Measurements from ENCODE around the gene GLCE.
"Not testable (repeated sequence)": the region's sequence is repeated elsewhere in the genome, so short reads cannot be mapped to it uniquely, and the experiment has no call there.

The GLCE gene

GRCh38 chr15:69158843-69159240 is 1.6 kb upstream of the GLCE start:
- no peak for DNase-seq (ENCODE audit: low read depth in 2 of 2, low spot score in 1 of 2)

GRCh38 chr15:69159805-69160140 is 662 bp upstream of the GLCE start:
- no peak for DNase-seq (ENCODE audit: low read depth in 2 of 2, low spot score in 1 of 2)

GRCh38 chr15:69161079-69161877 is 843 bp downstream of the GLCE start:
- peak in 1 of 2 donors; percentile 9 for DNase-seq (ENCODE audit: low read depth in 2 of 2, low spot score in 1 of 2)

GRCh38 chr15:69161878-69162213 is 1.4 kb downstream of the GLCE start:
- DNase-seq (ENCODE audit: low read depth in 2 of 2, low spot score in 1 of 2) = no peak

DNA sequence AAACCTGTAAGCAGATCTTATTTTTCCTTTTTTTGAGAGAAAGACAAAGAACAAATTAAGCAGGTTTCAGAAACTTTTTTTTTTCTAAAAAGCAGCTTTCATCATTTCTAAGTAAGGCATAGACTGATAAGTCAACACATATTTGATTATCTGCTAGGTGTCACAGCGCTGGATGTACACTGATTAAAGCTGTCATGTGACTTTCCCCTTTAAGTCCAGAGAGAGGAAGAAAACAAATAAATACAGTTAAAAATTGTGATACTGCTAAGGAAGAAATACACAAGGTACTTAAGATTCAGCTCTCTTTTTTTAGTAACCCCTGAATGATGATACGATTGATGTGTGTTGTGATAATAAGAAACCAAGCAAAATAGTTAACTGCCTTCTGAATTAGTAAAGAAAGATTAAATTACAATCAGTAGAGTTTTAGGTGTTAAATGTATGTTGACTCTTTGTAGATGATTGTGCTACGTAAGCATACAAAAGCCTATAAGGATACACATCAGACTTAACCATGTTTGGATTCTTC is 2.8 kb downstream of the GLCE start:
- DNase-seq (ENCODE audit: low read depth in 2 of 2, low spot score in 1 of 2) = no peak

GRCh38 chr15:69164807-69165636 is 4.6 kb downstream of the GLCE start:
- no peak for DNase-seq (ENCODE audit: low read depth in 2 of 2, low spot score in 1 of 2)

- DNase-seq (ENCODE audit: low read depth in 2 of 2, low spot score in 1 of 2) = no peak
These were observed 5.2 kb downstream of the GLCE start for GRCh38 chr15:69165637-69166025.

GRCh38 chr15:69167218-69167846 is 6.9 kb downstream of the GLCE start:
- DNase-seq (ENCODE audit: low read depth in 2 of 2, low spot score in 1 of 2) = no peak

DNA sequence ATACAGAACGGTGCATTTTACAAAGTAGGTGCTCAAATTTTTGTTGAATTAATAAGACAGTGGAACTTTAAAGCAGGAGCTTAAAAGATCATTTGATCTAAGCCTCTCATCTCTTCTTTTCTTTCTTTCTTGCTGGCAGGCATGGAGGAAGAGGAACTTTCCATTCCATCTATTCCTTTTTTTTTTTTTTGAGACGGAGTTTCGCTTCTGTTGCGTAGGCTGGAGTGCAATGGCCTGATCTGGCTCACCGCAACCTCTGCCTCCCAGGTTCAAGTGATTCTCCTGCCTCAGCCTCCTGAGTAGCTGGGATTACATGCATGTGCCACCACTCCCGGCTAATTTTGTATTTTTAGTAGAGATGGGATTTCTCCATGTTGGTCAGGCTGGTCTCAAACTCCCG is 7.9 kb downstream of the GLCE start:
- DNase-seq (ENCODE audit: low read depth in 2 of 2, low spot score in 1 of 2) = not testable (repeated sequence)

GRCh38 chr15:69169540-69169939 is 9.1 kb downstream of the GLCE start:
- not testable (repeated sequence) for DNase-seq (ENCODE audit: low read depth in 2 of 2, low spot score in 1 of 2)

GRCh38 chr15:69170597-69170996 is 10.2 kb downstream of the GLCE start:
- DNase-seq (ENCODE audit: low read depth in 2 of 2, low spot score in 1 of 2) = no peak

DNA sequence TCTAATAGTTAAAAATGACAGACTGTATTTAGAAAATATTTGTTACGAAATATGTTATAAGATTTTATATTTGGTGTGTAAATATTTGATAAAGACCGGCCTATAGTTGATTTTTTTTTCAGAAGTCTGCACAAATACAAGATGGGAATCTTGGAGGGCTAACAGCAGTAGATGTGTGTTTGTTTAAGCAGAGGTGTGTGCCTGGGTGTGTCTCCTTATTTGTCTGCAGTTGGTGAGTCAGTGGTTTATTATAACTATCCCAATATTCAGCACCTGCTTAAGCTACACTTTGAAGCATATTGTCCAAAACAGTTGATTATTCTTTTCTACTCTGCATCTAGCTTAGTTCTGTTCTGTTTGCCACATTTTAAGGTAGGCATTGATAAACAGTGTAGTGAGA is 12.4 kb downstream of the GLCE start:
- no peak for DNase-seq (ENCODE audit: low read depth in 2 of 2, low spot score in 1 of 2)

DNA sequence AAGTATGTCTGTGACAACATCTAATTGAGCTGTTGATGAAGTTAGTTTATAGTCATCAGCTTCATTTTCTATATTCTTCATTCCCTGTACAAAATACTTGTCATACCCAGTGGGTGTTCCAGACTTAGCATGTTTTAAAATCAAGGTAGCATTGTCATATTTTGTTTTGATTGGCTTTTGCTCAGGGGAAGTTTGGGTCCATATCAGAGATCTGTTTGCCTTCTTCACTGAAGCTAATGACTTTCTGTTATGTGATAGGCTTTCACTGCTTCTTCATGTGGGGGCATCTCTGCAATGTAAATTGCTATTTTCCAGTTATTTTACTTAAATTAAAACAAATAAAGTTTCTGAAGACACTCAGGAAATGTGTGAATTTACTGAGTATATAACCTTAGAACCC is 15.1 kb downstream of the GLCE start:
- no peak for DNase-seq (ENCODE audit: low read depth in 2 of 2, low spot score in 1 of 2)

DNA sequence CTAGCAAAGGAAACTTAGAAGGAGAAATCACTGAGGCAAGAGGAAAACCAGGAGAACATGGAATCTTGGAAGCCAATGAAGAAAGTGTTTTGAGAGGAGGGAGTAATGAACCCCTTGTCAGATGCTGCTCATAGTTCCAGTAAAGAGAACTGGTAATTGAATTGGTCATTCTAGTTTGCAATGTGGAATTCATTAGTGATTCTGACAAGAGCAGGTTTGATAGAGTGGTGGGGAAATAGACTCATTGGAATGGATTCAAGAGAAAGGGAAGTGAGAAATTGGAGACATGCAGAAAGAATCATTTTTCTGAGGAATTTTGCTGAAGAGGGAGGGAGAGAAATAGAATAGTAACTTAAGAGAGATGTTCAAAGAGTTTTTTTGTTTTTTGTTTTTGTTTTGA is 21.0 kb downstream of the GLCE start:
- no peak for DNase-seq (ENCODE audit: low read depth in 2 of 2, low spot score in 1 of 2)

GRCh38 chr15:69185216-69185615 is 24.8 kb downstream of the GLCE start:
- no peak for DNase-seq (ENCODE audit: low read depth in 2 of 2, low spot score in 1 of 2)

GRCh38 chr15:69185706-69186105 is 25.3 kb downstream of the GLCE start:
- no peak for DNase-seq (ENCODE audit: low read depth in 2 of 2, low spot score in 1 of 2)

DNA sequence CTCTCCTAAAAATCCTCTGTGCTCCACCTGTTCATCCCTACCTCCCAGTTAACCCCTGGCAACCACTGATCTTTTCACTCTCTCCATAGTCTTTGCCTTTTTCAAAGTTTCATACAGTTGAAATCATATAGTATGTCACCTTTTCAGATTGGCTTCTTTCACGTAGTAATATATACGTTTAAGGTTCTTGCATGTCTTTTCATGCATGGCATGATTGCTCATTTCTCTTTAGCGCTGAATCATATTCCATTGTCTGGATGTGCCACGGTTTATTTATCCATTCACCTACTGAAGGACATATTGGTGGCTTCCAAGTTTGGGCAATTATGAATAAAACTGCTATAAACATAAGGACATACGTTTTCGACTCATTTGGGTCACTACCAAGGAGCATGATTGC is 28.7 kb downstream of the GLCE start:
- DNase-seq (ENCODE audit: low read depth in 2 of 2, low spot score in 1 of 2) = no peak

DNA sequence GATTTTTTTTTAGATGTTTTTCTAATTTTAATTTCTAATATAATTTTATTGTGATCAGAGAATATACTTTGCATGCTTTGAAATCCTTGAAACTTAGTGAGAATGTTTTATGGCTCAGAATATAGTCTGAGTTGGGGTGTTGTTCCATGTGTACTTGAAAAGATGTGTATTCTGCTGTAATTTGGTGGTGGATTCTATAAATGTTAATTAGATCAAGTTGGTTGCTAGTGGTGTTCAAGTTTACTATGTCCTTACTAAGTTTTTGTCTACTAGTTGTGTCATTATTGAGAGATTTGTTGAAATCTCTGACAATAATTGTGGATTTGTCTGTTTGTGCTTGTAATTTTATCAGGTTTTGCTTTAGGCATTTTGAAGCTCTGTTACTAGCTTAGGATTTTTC is 29.7 kb downstream of the GLCE start:
- DNase-seq (ENCODE audit: low read depth in 2 of 2, low spot score in 1 of 2) = no peak

DNA sequence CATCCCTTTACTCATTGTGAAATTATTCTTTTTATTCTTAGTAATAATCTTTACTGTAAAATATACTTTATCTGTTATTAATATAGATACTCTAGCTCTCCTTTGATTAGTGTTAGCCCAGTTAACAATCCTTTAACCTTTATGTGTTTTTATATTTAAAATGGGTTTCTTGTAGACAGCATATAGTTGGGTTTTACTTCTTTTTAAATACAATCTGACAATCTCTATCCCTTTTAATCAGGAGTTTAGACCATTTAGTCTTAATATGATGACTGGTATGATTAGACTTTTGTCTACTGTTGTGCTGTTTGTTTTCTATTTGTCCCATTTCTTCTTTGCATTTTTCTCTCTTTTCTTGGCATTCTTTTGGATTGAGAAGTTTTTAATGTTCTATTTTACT is 30.1 kb downstream of the GLCE start:
- DNase-seq (ENCODE audit: low read depth in 2 of 2, low spot score in 1 of 2) = no peak

DNA sequence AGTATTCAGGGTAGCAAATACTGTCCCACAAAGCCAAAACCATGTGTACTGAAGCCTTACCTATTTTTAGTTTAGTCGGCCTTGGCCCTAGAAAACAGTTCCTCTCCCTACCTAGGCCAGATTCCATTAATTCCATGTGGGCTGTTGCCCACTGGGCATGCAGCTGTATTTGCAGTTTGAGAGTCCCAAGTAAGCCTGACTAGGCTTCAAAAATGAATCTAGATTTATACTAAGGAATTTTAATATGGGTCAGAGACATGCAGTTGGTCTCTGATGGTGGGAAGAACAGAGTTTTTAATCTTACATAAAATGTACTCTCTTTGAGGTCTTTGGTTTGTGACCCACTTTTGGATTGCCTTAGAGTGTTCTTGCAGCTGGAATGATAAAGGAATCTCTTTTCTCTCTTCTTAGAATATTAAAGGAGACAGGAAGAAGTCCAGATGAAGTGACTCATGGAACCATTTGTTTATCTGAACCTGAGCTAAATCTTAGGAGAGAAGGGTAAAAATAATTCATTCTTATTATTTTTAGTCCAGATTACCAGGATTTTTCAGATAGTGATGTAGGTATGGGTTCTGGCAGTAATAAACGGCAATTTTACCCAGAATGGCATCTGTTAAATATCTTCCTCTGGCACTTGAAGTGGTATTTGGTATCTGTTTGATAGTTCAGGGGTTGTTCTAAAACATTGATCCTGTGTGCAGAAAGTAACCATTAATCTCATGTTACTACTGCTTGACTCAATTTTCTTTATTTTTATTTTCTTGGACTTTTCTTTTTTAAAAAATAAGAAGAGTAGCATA is 33.8 kb downstream of the GLCE start:
- DNase-seq (ENCODE audit: low read depth in 2 of 2, low spot score in 1 of 2) = no peak

DNA sequence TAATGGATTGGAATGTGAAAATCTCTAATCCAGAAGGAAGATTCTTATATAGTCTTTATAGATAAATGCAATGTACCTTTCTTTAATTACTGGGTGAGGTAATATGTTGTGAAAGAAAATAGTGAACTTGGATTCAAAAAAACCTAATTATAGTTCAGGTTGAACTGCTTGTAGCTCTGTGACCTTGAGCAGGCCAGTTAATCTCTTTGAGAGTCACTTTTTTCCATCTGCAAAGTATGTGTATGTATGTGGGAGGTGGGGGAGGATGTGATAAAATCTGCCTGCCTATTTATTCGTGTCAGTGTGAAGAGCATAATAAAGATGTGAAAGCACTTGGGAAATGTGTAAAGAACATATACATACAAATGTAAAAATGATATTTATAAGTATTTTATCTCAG is 34.4 kb downstream of the GLCE start:
- DNase-seq (ENCODE audit: low read depth in 2 of 2, low spot score in 1 of 2) = no peak
